H9 (cell line): ENCODE data around the gene BRCA2. TPM values are rescaled to one million over a fixed set of nuclear protein-coding genes. Genes with fewer than 3 reads are reported as not detected.

Experiments used
- DNase-seq: peaks from one replicate; pipeline ENCODE4 v3.0.0-alpha.2; 2017
- H2AFZ ChIP-seq: one replicate; pipeline ENCODE4 v1.6.1; 2013; ENCODE audit warnings: mild to moderate bottlenecking, low read length, control low read depth, moderate library complexity
- H2AK5ac ChIP-seq: 2 replicates; pipeline ENCODE4 v1.6.1; 2013; ENCODE audit warnings: low read length, control low read depth, mixed read lengths; ENCODE audit not compliant: insufficient read length
- H2BK120ac ChIP-seq: one replicate; pipeline ENCODE4 v1.6.1; 2013; ENCODE audit warnings: low read depth, mild to moderate bottlenecking, low read length, control low read depth, inconsistent platforms; ENCODE audit not compliant: poor library complexity, severe bottlenecking
- H2BK12ac ChIP-seq: 2 replicates; pipeline ENCODE4 v1.6.1; 2013; ENCODE audit warnings: low read length, control low read depth, mixed read lengths, low read depth; ENCODE audit not compliant: insufficient read length
- H2BK15ac ChIP-seq: 2 replicates; pipeline ENCODE4 v1.6.1; 2013; ENCODE audit warnings: low read depth, low read length, control low read depth
- H2BK20ac ChIP-seq: one replicate; pipeline ENCODE4 v1.6.1; 2013; ENCODE audit warnings: low read depth, mild to moderate bottlenecking, low read length, control low read depth, inconsistent platforms; ENCODE audit not compliant: poor library complexity, severe bottlenecking
- H2BK5ac ChIP-seq: 2 replicates; pipeline ENCODE4 v1.6.1; 2013; ENCODE audit warnings: low read length, control low read depth, mixed read lengths; ENCODE audit not compliant: insufficient read length
- H3K14ac ChIP-seq: 2 replicates; pipeline ENCODE4 v1.6.1; 2013; ENCODE audit warnings: low read length, control low read depth; ENCODE audit not compliant: insufficient read depth
- H3K18ac ChIP-seq: 2 replicates; pipeline ENCODE4 v1.6.1; 2013; ENCODE audit warnings: low read depth, mild to moderate bottlenecking, mixed read lengths, low read length, control low read depth; ENCODE audit not compliant: insufficient read length
- H3K23ac ChIP-seq: 2 replicates; pipeline ENCODE4 v1.6.1; 2013; ENCODE audit warnings: low read length, control low read depth, mixed read lengths, low read depth; ENCODE audit not compliant: insufficient read length
- H3K23me2 ChIP-seq: 2 replicates; pipeline ENCODE4 v1.6.1; 2013; ENCODE audit warnings: low read depth, mild to moderate bottlenecking, mixed read lengths, low read length, control low read depth; ENCODE audit not compliant: insufficient read length, poor library complexity, severe bottlenecking
- H3K27ac ChIP-seq: 2 replicates; pipeline ENCODE4 v1.5.1; 2013; ENCODE audit warnings: low read length, control low read depth, mixed read lengths, low read depth; ENCODE audit not compliant: insufficient read length
- H3K27me3 ChIP-seq: 2 replicates; pipeline ENCODE4 v1.6.1; 2013; ENCODE audit warnings: low read length, control low read depth, inconsistent platforms; ENCODE audit not compliant: insufficient read depth
- H3K4ac ChIP-seq: 2 replicates; pipeline ENCODE4 v1.6.1; 2013; ENCODE audit warnings: low read depth, mild to moderate bottlenecking, control low read depth, inconsistent platforms, low read length, moderate library complexity
- H3K4me1 ChIP-seq: 2 replicates; pipeline ENCODE4 v1.6.1; 2013; ENCODE audit warnings: low read length, control low read depth, inconsistent platforms; ENCODE audit not compliant: insufficient read depth
- H3K4me2 ChIP-seq: 2 replicates; pipeline ENCODE4 v1.6.1; 2013; ENCODE audit warnings: low read length, control low read depth, mixed read lengths; ENCODE audit not compliant: insufficient read length, insufficient read depth
- H3K56ac ChIP-seq: 2 replicates; pipeline ENCODE4 v1.6.1; 2013; ENCODE audit warnings: low read depth, mild to moderate bottlenecking, mixed read lengths, low read length, control low read depth; ENCODE audit not compliant: insufficient read length
- H3K79me1 ChIP-seq: 2 replicates; pipeline ENCODE4 v1.6.1; 2013; ENCODE audit warnings: low read depth, mild to moderate bottlenecking, moderate library complexity, low read length, control low read depth, inconsistent platforms; ENCODE audit not compliant: insufficient read depth, poor library complexity, severe bottlenecking
- H3K79me2 ChIP-seq: 2 replicates; pipeline ENCODE4 v1.6.1; 2013; ENCODE audit warnings: low read length, control low read depth, inconsistent platforms; ENCODE audit not compliant: insufficient read depth
- H3K9ac ChIP-seq: 2 replicates; pipeline ENCODE4 v1.6.1; 2013; ENCODE audit warnings: low read length, control low read depth, mixed read lengths; ENCODE audit not compliant: insufficient read length; ENCODE audit errors: extremely low read depth
- H3K9me3 ChIP-seq: one replicate; pipeline ENCODE4 v1.6.1; 2013; ENCODE audit warnings: low read depth, low read length, inconsistent platforms; ENCODE audit not compliant: control insufficient read depth
- H3T11ph ChIP-seq: one replicate; pipeline ENCODE4 v1.6.1; 2013; ENCODE audit warnings: mild to moderate bottlenecking, low read length, control low read depth, inconsistent platforms
- H4K20me1 ChIP-seq: one replicate; pipeline ENCODE4 v1.6.1; 2013; ENCODE audit not compliant: control insufficient read depth, insufficient read length, insufficient read depth
- H4K5ac ChIP-seq: 2 replicates; pipeline ENCODE4 v1.6.1; 2013; ENCODE audit warnings: low read depth, mild to moderate bottlenecking, mixed read lengths, low read length, control low read depth; ENCODE audit not compliant: insufficient read length
- H4K8ac ChIP-seq: replicated peaks from 2 replicates; pipeline ENCODE4 v1.6.1; 2013; ENCODE audit warnings: low read length, control low read depth, mixed read lengths, low read depth; ENCODE audit not compliant: insufficient read length
- H4K91ac ChIP-seq: 2 replicates; pipeline ENCODE4 v1.6.1; 2013; ENCODE audit warnings: low read depth, mild to moderate bottlenecking, moderate library complexity, mixed read lengths, low read length, control low read depth; ENCODE audit not compliant: insufficient read length
- H3K27ac Mint-ChIP-seq, 3 experiments: 2 replicates in 2 of 3; 3 replicates in 1 of 3; pipeline ENCODE4 v1.8.0; 2020 to 2021; ENCODE audit warnings: mixed read lengths in 3 of 3, mild to moderate bottlenecking in 1 of 3, moderate library complexity in 1 of 3
- H3K27me3 Mint-ChIP-seq: 2 replicates; pipeline ENCODE4 v1.8.0; 2021; ENCODE audit warnings: low read depth, mild to moderate bottlenecking, moderate library complexity, mixed read lengths
- H3K36me3 Mint-ChIP-seq, 3 experiments: 2 replicates in 2 of 3; 3 replicates in 1 of 3; pipeline ENCODE4 v1.8.0; 2020 to 2021; ENCODE audit warnings: low read depth in 3 of 3, mixed read lengths in 3 of 3; ENCODE audit not compliant: insufficient read depth in 1 of 3
- H3K4me1 Mint-ChIP-seq, 2 experiments: 2 replicates each; pipeline ENCODE4 v1.8.0; 2020; ENCODE audit warnings: mixed read lengths in 2 of 2
- H3K4me3 Mint-ChIP-seq, 2 experiments: 2 replicates in 1 of 2; 3 replicates in 1 of 2; pipeline ENCODE4 v1.8.0; 2020 to 2021; ENCODE audit warnings: mild to moderate bottlenecking in 2 of 2, mixed read lengths in 2 of 2, moderate library complexity in 1 of 2
- H3K9me3 Mint-ChIP-seq, 2 experiments: 2 replicates in 1 of 2; 3 replicates in 1 of 2; pipeline ENCODE4 v1.8.0; 2020; ENCODE audit warnings: mild to moderate bottlenecking in 2 of 2, mixed read lengths in 2 of 2, moderate library complexity in 1 of 2
- WGBS: extraction: QIAGEN DNeasy Blood & Tissue Kit; methylation state at CpG from one replicate; pipeline ENCODE4 v1.1.7; 2013; ENCODE audit warnings: missing lambda C conversion rate, low lambda C conversion rate, mixed read lengths; ENCODE audit not compliant: insufficient read length; ENCODE audit errors: extremely low coverage; 5-methylcytosine and 5-hydroxymethylcytosine counted together
- total RNA-seq: library from RNA; stranded (reverse); gene quantifications from 2 replicates; pipeline ENCODE4 v1.2.1, GENCODE V29; 2021
- TF ChIP-seq, protein P1 (sequence below): fragments of 200-600 bp; sonication (generic); conservative IDR thresholded peaks from 3 replicates; pipeline ENCODE4 v1.8.0; 2021; ENCODE audit warnings: antibody characterized with exemption, mild to moderate bottlenecking

Gene BRCA2
- total RNA-seq, 1 experiment from 2014 or later = 17.0 TPM

DNA sequence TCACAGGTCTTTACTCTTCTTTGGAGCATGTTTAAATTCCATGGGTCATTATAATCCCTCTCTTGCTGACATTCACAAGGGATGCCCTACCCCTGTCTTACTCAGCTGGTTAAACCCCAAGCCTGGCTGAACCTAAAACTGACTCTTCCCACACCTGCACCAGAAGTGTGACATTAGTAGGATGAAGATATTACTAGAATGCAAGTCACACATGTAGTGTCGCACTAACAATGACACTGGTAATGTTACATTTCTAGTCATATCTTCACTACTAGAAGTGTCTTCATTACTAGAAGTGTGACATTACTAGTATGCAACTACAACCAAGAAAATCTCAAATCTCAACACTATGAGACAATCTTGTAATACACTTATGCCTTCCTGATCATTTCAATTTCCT is 14.4 kb upstream of the BRCA2 start:
- Histone ChIP-seq H3K4me1 (no peaks in the 10 kb centered on the region), H3K23ac (no peak overlapping the region), H3K79me2 (no peaks in the 10 kb centered on the region), H3K9me3 (no peaks in the 10 kb centered on the region), H4K91ac (no peak overlapping the region), H2BK12ac (no peak overlapping the region), H3K4me2 (no peak overlapping the region), H2AFZ (no peak overlapping the region), H3K4ac (no peak overlapping the region), H3K27me3 (no peaks in the 10 kb centered on the region), H3K23me2 (no peaks in the 10 kb centered on the region), H2AK5ac (no peak overlapping the region), H2BK20ac (no peak overlapping the region), H2BK120ac (no peak overlapping the region), H3K27ac (no peak overlapping the region), H3T11ph (no peak overlapping the region), H4K8ac (no peak overlapping the region), H3K18ac (no peak overlapping the region), H4K5ac (no peak overlapping the region), H3K56ac (no peak overlapping the region), H3K79me1 (no peaks in the 10 kb centered on the region), H4K20me1 (no peaks in the 10 kb centered on the region), H3K14ac (no peak overlapping the region), H3K9ac (no peak overlapping the region), H2BK15ac (no peak overlapping the region), H2BK5ac (no peak overlapping the region)
- TF ChIP-seq, protein P1, sequence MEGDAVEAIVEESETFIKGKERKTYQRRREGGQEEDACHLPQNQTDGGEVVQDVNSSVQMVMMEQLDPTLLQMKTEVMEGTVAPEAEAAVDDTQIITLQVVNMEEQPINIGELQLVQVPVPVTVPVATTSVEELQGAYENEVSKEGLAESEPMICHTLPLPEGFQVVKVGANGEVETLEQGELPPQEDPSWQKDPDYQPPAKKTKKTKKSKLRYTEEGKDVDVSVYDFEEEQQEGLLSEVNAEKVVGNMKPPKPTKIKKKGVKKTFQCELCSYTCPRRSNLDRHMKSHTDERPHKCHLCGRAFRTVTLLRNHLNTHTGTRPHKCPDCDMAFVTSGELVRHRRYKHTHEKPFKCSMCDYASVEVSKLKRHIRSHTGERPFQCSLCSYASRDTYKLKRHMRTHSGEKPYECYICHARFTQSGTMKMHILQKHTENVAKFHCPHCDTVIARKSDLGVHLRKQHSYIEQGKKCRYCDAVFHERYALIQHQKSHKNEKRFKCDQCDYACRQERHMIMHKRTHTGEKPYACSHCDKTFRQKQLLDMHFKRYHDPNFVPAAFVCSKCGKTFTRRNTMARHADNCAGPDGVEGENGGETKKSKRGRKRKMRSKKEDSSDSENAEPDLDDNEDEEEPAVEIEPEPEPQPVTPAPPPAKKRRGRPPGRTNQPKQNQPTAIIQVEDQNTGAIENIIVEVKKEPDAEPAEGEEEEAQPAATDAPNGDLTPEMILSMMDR = no peak
- Mint-ChIP-seq H3K4me3 (no peak overlapping the region), H3K36me3 (no peaks in the 10 kb centered on the region), H3K9me3 (no peaks in the 10 kb centered on the region), H3K4me1 (no peaks in the 10 kb centered on the region), H3K27ac (no peak overlapping the region), H3K27me3 (no peaks in the 10 kb centered on the region; the same call in 1 of the 2 replicates)
- DNase-seq = no peak
- WGBS = no CpG with 5 or more reads among the region's 1 CpG
